Measurements from ENCODE around the gene SPATA13.

- TF ChIP-seq, protein P1, sequence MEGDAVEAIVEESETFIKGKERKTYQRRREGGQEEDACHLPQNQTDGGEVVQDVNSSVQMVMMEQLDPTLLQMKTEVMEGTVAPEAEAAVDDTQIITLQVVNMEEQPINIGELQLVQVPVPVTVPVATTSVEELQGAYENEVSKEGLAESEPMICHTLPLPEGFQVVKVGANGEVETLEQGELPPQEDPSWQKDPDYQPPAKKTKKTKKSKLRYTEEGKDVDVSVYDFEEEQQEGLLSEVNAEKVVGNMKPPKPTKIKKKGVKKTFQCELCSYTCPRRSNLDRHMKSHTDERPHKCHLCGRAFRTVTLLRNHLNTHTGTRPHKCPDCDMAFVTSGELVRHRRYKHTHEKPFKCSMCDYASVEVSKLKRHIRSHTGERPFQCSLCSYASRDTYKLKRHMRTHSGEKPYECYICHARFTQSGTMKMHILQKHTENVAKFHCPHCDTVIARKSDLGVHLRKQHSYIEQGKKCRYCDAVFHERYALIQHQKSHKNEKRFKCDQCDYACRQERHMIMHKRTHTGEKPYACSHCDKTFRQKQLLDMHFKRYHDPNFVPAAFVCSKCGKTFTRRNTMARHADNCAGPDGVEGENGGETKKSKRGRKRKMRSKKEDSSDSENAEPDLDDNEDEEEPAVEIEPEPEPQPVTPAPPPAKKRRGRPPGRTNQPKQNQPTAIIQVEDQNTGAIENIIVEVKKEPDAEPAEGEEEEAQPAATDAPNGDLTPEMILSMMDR (IDR thresholded peaks at IDR 0.05): no peak
- no peak for TF ChIP-seq POLR2A (IDR thresholded peaks at IDR 0.05)
Measured at GRCh38 chr13:24261566-24261965, 101.0 kb downstream of the SPATA13 start.

All from vagina (tissue), 2 donors.